HCT116 (cell line): Measurements from ENCODE around the gene EI24. TPM values are rescaled to one million over a fixed set of nuclear protein-coding genes. Genes with fewer than 3 reads are reported as not detected.

Experiments used
- ATAC-seq: fragments of 200-7000 bp; cut with Tn5 transposase; 2 replicates; pipeline ENCODE4 v1.9.1; 2020; ENCODE audit warnings: mild to moderate bottlenecking, moderate library complexity
- BruUV-seq: library from RNA; stranded (reverse); fragments of 400-500 nt; replicated peaks from 2 replicates; lab custom pipeline; 2021; lab: Mats Ljungman, UMichigan
- CTCF ChIA-PET: fragments of 300-600 bp; sonication (Branson Sonifier 250); formaldehyde crosslinking; loops from one replicate; lab custom pipeline; 2021; ENCODE audit warnings: antibody characterized with exemption; lab: Charles Lee
- POLR2A ChIA-PET: fragments of 300-600, 350-600 bp; sonication (Branson Sonifier 250); formaldehyde crosslinking; loops from one replicate; lab custom pipeline; 2021; ENCODE audit warnings: antibody characterized with exemption; lab: Charles Lee
- RAD21 ChIA-PET, 2 experiments: fragments of 300-600 bp; sonication (Branson Sonifier 250); formaldehyde crosslinking; loops; one replicate each; lab custom pipeline; 2023; ENCODE audit warnings: low total read pairs in 2 of 2; ENCODE audit not compliant: uncharacterized antibody in 2 of 2, unreplicated experiment in 2 of 2, low non-redundant PET in 1 of 2; lab: Charles Lee
- DNase-seq: peaks from one replicate; pipeline ENCODE4 v3.0.0-alpha.2; 2010; ENCODE audit warnings: low read depth, low spot score
- H2AFZ ChIP-seq: fragments of 200-600 bp; shearing (Covaris generic), sonication (generic); 2 replicates; pipeline ENCODE4 v1.6.1; 2017; ENCODE audit warnings: low read depth, mixed run types, mixed read lengths, antibody characterized with exemption, low read length; ENCODE audit not compliant: poor library complexity, severe bottlenecking
- H3K27ac ChIP-seq: 2 replicates; pipeline ENCODE4 v1.5.1; 2012; ENCODE audit warnings: low read depth, low read length
- H3K27me3 ChIP-seq: fragments of 200-600 bp; sonication (generic); 2 replicates; pipeline ENCODE4 v1.6.1; 2016; ENCODE audit warnings: mixed run types, low read length, mixed read lengths; ENCODE audit not compliant: insufficient read depth
- H3K36me3 ChIP-seq, 2 experiments: fragments of 200-500 bp in 1 of 2; fragments of 200-600 bp in 1 of 2; sonication (Bioruptor generic) in 1 of 2; sonication (generic) in 1 of 2; 2 replicates each; pipeline versions ENCODE4 v1.5.1 to v1.6.1; 2014 to 2016; ENCODE audit warnings: low read length in 2 of 2, inconsistent platforms in 1 of 2, mixed read lengths in 1 of 2, mixed run types in 1 of 2; ENCODE audit not compliant: insufficient read depth in 2 of 2, control insufficient read depth in 1 of 2
- H3K4me1 ChIP-seq, 2 experiments: fragments of 200-600 bp in 1 of 2; sonication (generic) in 1 of 2; 2 replicates each; pipeline versions ENCODE4 v1.5.1 to v1.6.1; 2012 to 2017; ENCODE audit warnings: low read length in 2 of 2, inconsistent platforms in 1 of 2, mild to moderate bottlenecking in 1 of 2, mixed read lengths in 1 of 2, mixed run types in 1 of 2, moderate library complexity in 1 of 2; ENCODE audit not compliant: insufficient read depth in 2 of 2, control insufficient read depth in 1 of 2
- H3K4me2 ChIP-seq: fragments of 200-600 bp; sonication (generic); 2 replicates; pipeline ENCODE4 v1.6.1; 2017; ENCODE audit warnings: mixed run types, low read length, mixed read lengths
- H3K4me3 ChIP-seq, 2 experiments: fragments of 200-600 bp in 1 of 2; sonication (generic) in 1 of 2; replicated peaks in 1 of 2; 2 replicates each; pipeline ENCODE4 v1.5.1; 2011 to 2016; ENCODE audit warnings: low read length in 2 of 2, control low read depth in 1 of 2, low read depth in 1 of 2, mild to moderate bottlenecking in 1 of 2, mixed read lengths in 1 of 2, mixed run types in 1 of 2
- H3K79me2 ChIP-seq: fragments of 200-600 bp; sonication (generic); 2 replicates; pipeline ENCODE4 v1.6.1; 2017; ENCODE audit warnings: mild to moderate bottlenecking, mixed run types, low read length, moderate library complexity, mixed read lengths; ENCODE audit not compliant: insufficient read depth
- H3K9ac ChIP-seq: fragments of 200-600 bp; sonication (generic); 2 replicates; pipeline ENCODE4 v1.6.1; 2016; ENCODE audit warnings: low read length, mixed read lengths
- H3K9me2 ChIP-seq: fragments of 200-600 bp; sonication (generic), shearing (Covaris generic); 2 replicates; pipeline ENCODE4 v1.6.1; 2017; ENCODE audit warnings: mixed run types, mild to moderate bottlenecking, moderate library complexity; ENCODE audit not compliant: insufficient read depth
- H3K9me3 ChIP-seq, 2 experiments: fragments of 200-500 bp in 1 of 2; fragments of 200-600 bp in 1 of 2; sonication (Bioruptor generic) in 1 of 2; sonication (generic) in 1 of 2; 2 replicates each; pipeline ENCODE4 v1.6.1; 2014 to 2017; ENCODE audit warnings: low read length in 2 of 2, mixed read lengths in 2 of 2, inconsistent platforms in 1 of 2, low read depth in 1 of 2, mild to moderate bottlenecking in 1 of 2, mixed run types in 1 of 2, moderate library complexity in 1 of 2; ENCODE audit not compliant: control insufficient read depth in 1 of 2, insufficient read depth in 1 of 2
- H4K20me1 ChIP-seq: fragments of 200-600 bp; sonication (generic), shearing (Covaris generic); 2 replicates; pipeline ENCODE4 v1.6.1; 2017; ENCODE audit warnings: mixed run types, mild to moderate bottlenecking, moderate library complexity; ENCODE audit not compliant: insufficient read depth
- ATF3 ChIP-seq: IDR thresholded peaks from 2 replicates; pipeline ENCODE4 v1.6.1; 2012
- CBX3 ChIP-seq: IDR thresholded peaks from 2 replicates; pipeline ENCODE4 v1.6.1; 2012; ENCODE audit warnings: low read depth
- ELF1 ChIP-seq: IDR thresholded peaks from 2 replicates; pipeline ENCODE4 v1.6.1; 2012; ENCODE audit warnings: low read depth, borderline replicate concordance
- EZH2 ChIP-seq: fragments of 200-600 bp; sonication (generic); IDR thresholded peaks from 2 replicates; pipeline ENCODE4 v1.6.1; 2017; ENCODE audit warnings: antibody characterized with exemption, mixed run types
- JUND ChIP-seq: IDR thresholded peaks from 2 replicates; pipeline ENCODE4 v1.6.1; 2012
- MAX ChIP-seq: IDR thresholded peaks from 2 replicates; pipeline ENCODE4 v1.6.1; 2012
- POLR2A ChIP-seq: IDR thresholded peaks from 2 replicates; pipeline ENCODE4 v1.7.0; 2011; ENCODE audit warnings: borderline replicate concordance; ENCODE audit not compliant: insufficient read depth, insufficient read length; ENCODE audit errors: extremely low read depth
- POLR2AphosphoS5 ChIP-seq: IDR thresholded peaks from 2 replicates; pipeline ENCODE4 v1.6.1; 2011; ENCODE audit warnings: mild to moderate bottlenecking, low read depth, low read length, moderate library complexity
- SIN3A ChIP-seq: IDR thresholded peaks from 2 replicates; pipeline ENCODE4 v1.6.1; 2012; ENCODE audit warnings: low read depth
- SRF ChIP-seq: IDR thresholded peaks from 2 replicates; pipeline ENCODE4 v1.6.1; 2012; ENCODE audit warnings: low read depth
- TCF7L2 ChIP-seq: IDR thresholded peaks from 2 replicates; pipeline ENCODE4 v1.7.0; 2011; ENCODE audit warnings: borderline replicate concordance, inconsistent platforms; ENCODE audit not compliant: insufficient read depth, insufficient read length; ENCODE audit errors: extremely low read depth
- ZNF274 ChIP-seq: fragments of 200-500 bp; sonication (Bioruptor generic); IDR thresholded peaks from 2 replicates; pipeline ENCODE4 v1.6.1; 2014; ENCODE audit warnings: mild to moderate bottlenecking, low read depth, low read length, inconsistent platforms
- intact Hi-C: fragments of 100-400 bp; cut with micrococcal nuclease; formaldehyde crosslinking; loops from 2 replicates; pipeline ENCODE4 v1.10.0; 2022
- total RNA-seq: library from RNA; stranded (reverse); gene quantifications from one replicate; pipeline ENCODE4 v1.2.1, GENCODE V29; 2021; ENCODE audit not compliant: unreplicated experiment

Gene EI24
- total RNA-seq, 1 experiment from 2014 or later, result 130 TPM

GRCh38 chr11:125600663-125601062 is 31.4 kb downstream of the EI24 start (continued):
- no peak for TF ChIP-seq MAX

- Histone ChIP-seq H3K36me3 (peaks cover 58 to 68% of the 10 kb centered on the region in 2 experiments), H3K27ac (no peak overlapping the region), H3K4me1 (no peaks in the 10 kb centered on the region), H4K20me1 (no peaks in the 10 kb centered on the region), H3K27me3 (no peaks in the 10 kb centered on the region), H3K4me2 (no peak overlapping the region), H3K9me3 (no peaks in the 10 kb centered on the region), H3K79me2 (peaks cover 25% of the 10 kb centered on the region), H3K4me3 (no peak overlapping the region), H2AFZ (no peak overlapping the region), H3K9me2 (no peaks in the 10 kb centered on the region), H3K9ac (no peak overlapping the region)
- RAD21 ChIA-PET, result no interaction called here
- ATAC-seq (no peak), DNase-seq (no peak)
- intact Hi-C loops, result no loop called here
- POLR2A ChIA-PET, result no interaction called here
- no TSS peak for BruUV-seq
- CTCF ChIA-PET, result no interaction called here
- no peak for TF ChIP-seq SIN3A
- TF ChIP-seq ELF1, result no peak
- no peak for TF ChIP-seq POLR2AphosphoS5
- TF ChIP-seq ATF3, result no peak
- TF ChIP-seq EZH2, result no peak
- TF ChIP-seq SRF, result no peak
- no peak for TF ChIP-seq ZNF274
- TF ChIP-seq POLR2A, result no peak
- TF ChIP-seq JUND, result no peak
- no peak for TF ChIP-seq CBX3
- no peak for TF ChIP-seq TCF7L2
Measured at GRCh38 chr11:125603207-125603606, 33.9 kb downstream of the EI24 start.
